IMR-90 (cell line): ENCODE measurements around the gene CFD. TPM values are rescaled to one million over a fixed set of nuclear protein-coding genes. Genes with fewer than 3 reads are reported as not detected.

ENCODE experiments used
- ATAC-seq: fragments of 200-7000 bp; cut with Tn5 transposase; 2 replicates; pipeline ENCODE4 v1.9.1; 2020; ENCODE audit warnings: low read depth, mild to moderate bottlenecking, moderate library complexity
- BruUV-seq: library from RNA; stranded (reverse); fragments of 400-500 nt; replicated peaks from 2 replicates; lab custom pipeline; 2021; lab: Mats Ljungman, UMichigan
- CTCF ChIA-PET: fragments of 300-600 bp; formaldehyde crosslinking; extraction: SDS; loops from one replicate; lab custom pipeline; 2021; ENCODE audit warnings: antibody characterized with exemption; lab: Yijun Ruan, JAX
- POLR2A ChIA-PET: fragments of 300-600 bp; sonication (Branson Sonifier 250); formaldehyde crosslinking; loops from one replicate; lab custom pipeline; 2022; ENCODE audit warnings: antibody characterized with exemption; ENCODE audit not compliant: unreplicated experiment; lab: Charles Lee
- DNase-seq: peaks from one replicate; pipeline ENCODE4 v3.0.0; 2013
- H2AFZ ChIP-seq: replicated peaks from 2 replicates; pipeline ENCODE3; 2013; ENCODE audit warnings: low read length, mild to moderate bottlenecking; ENCODE audit not compliant: poor library complexity
- H2AK5ac ChIP-seq: 2 replicates; pipeline ENCODE4 v1.6.1; 2013; ENCODE audit warnings: low read depth, low read length, inconsistent platforms
- H2AK9ac ChIP-seq: replicated peaks from 2 replicates; pipeline ENCODE3; 2013; ENCODE audit warnings: mild to moderate bottlenecking, low read depth, low read length, moderate library complexity; ENCODE audit not compliant: poor library complexity
- H2BK120ac ChIP-seq: 2 replicates; pipeline ENCODE4 v1.6.1; 2013; ENCODE audit warnings: low read depth, low read length, inconsistent platforms
- H2BK15ac ChIP-seq: 3 replicates; pipeline ENCODE4 v1.6.1; 2013; ENCODE audit warnings: low read depth, low read length, inconsistent platforms
- H2BK20ac ChIP-seq: 2 replicates; pipeline ENCODE4 v1.6.1; 2013; ENCODE audit warnings: low read depth, mild to moderate bottlenecking, inconsistent platforms, low read length, moderate library complexity
- H2BK5ac ChIP-seq: 2 replicates; pipeline ENCODE4 v1.6.1; 2013; ENCODE audit warnings: mild to moderate bottlenecking, low read depth, low read length, inconsistent platforms; ENCODE audit not compliant: poor library complexity, severe bottlenecking
- H3K14ac ChIP-seq: replicated peaks from 2 replicates; pipeline ENCODE4 v1.6.1; 2013; ENCODE audit warnings: low read depth, low read length, inconsistent platforms
- H3K18ac ChIP-seq: 2 replicates; pipeline ENCODE4 v1.6.1; 2013; ENCODE audit warnings: low read depth, low read length, control low read depth
- H3K23ac ChIP-seq: 2 replicates; pipeline ENCODE4 v1.6.1; 2013; ENCODE audit warnings: low read depth, low read length, inconsistent platforms
- H3K27ac ChIP-seq: 2 replicates; pipeline ENCODE4 v1.5.1; 2013; ENCODE audit warnings: mild to moderate bottlenecking, control low read depth, low read length; ENCODE audit not compliant: insufficient read depth
- H3K27me3 ChIP-seq: 2 replicates; pipeline ENCODE4 v1.6.1; 2013; ENCODE audit warnings: low read length; ENCODE audit not compliant: control insufficient read depth, insufficient read depth
- H3K36me3 ChIP-seq: 2 replicates; pipeline ENCODE4 v1.6.1; 2013; ENCODE audit warnings: low read length, mixed read lengths; ENCODE audit not compliant: control insufficient read depth, insufficient read depth
- H3K4ac ChIP-seq: 2 replicates; pipeline ENCODE4 v1.6.1; 2013; ENCODE audit warnings: low read depth, low read length, inconsistent platforms
- H3K4me1 ChIP-seq: 2 replicates; pipeline ENCODE4 v1.6.1; 2013; ENCODE audit warnings: low read length, mixed read lengths; ENCODE audit not compliant: control insufficient read depth, insufficient read depth
- H3K4me2 ChIP-seq: 2 replicates; pipeline ENCODE4 v1.6.1; 2013; ENCODE audit warnings: low read depth, mild to moderate bottlenecking, control low read depth, low read length, moderate library complexity
- H3K4me3 ChIP-seq: 2 replicates; pipeline ENCODE4 v1.5.1; 2013; ENCODE audit warnings: low read depth, mild to moderate bottlenecking, control low read depth, low read length, moderate library complexity; ENCODE audit not compliant: insufficient read depth
- H3K56ac ChIP-seq: 2 replicates; pipeline ENCODE4 v1.6.1; 2013; ENCODE audit warnings: low read length, inconsistent platforms; ENCODE audit not compliant: insufficient read depth; ENCODE audit errors: extremely low read depth
- H3K79me1 ChIP-seq, 2 experiments: 2 replicates each; pipeline ENCODE4 v1.6.1; 2013; ENCODE audit warnings: low read length in 2 of 2, inconsistent platforms in 1 of 2, low read depth in 1 of 2
- H3K9ac ChIP-seq: 2 replicates; pipeline ENCODE4 v1.6.1; 2013; ENCODE audit warnings: low read depth, low read length, control low read depth
- H3K9me1 ChIP-seq: 2 replicates; pipeline ENCODE4 v1.6.1; 2013; ENCODE audit warnings: low read length, inconsistent platforms; ENCODE audit not compliant: insufficient read depth
- H3K9me3 ChIP-seq: 2 replicates; pipeline ENCODE4 v1.6.1; 2013; ENCODE audit warnings: low read length; ENCODE audit not compliant: control insufficient read depth, insufficient read depth
- H4K20me1 ChIP-seq: 2 replicates; pipeline ENCODE4 v1.6.1; 2013; ENCODE audit warnings: low read length, inconsistent platforms; ENCODE audit not compliant: insufficient read depth
- H4K5ac ChIP-seq: 2 replicates; pipeline ENCODE4 v1.6.1; 2013; ENCODE audit warnings: mild to moderate bottlenecking, low read depth, low read length, control low read depth
- H4K8ac ChIP-seq, 2 experiments: 2 replicates each; pipeline ENCODE4 v1.6.1; 2013; ENCODE audit warnings: low read depth in 2 of 2, low read length in 2 of 2, control low read depth in 1 of 2, inconsistent platforms in 1 of 2
- H4K91ac ChIP-seq: 2 replicates; pipeline ENCODE4 v1.6.1; 2013; ENCODE audit warnings: low read depth, low read length, inconsistent platforms; ENCODE audit not compliant: insufficient read depth
- CEBPB ChIP-seq: IDR thresholded peaks from 2 replicates; pipeline ENCODE4 v1.6.1; 2012; ENCODE audit warnings: low read depth, low read length, improper control_type of control experiment
- CTCF ChIP-seq: conservative IDR thresholded peaks from 2 replicates; pipeline ENCODE4 v1.5.1; 2012; ENCODE audit warnings: mild to moderate bottlenecking, low read depth, low read length, improper control_type of control experiment
- ELK1 ChIP-seq: fragments of 150-350 bp; IDR thresholded peaks from 2 replicates; pipeline ENCODE4 v1.6.1; 2016; ENCODE audit warnings: low read depth, mild to moderate bottlenecking, low read length, moderate library complexity, borderline replicate concordance
- MAFK ChIP-seq: IDR thresholded peaks from 2 replicates; pipeline ENCODE4 v1.6.1; 2012; ENCODE audit warnings: low read depth, low read length, improper control_type of control experiment
- WGBS, 2 experiments: methylation state at CpG; one replicate each; pipeline versions ENCODE4 v1.1.5 to v1.1.7; 2013; ENCODE audit warnings: missing lambda C conversion rate in 2 of 2; ENCODE audit not compliant: insufficient read length in 1 of 2; ENCODE audit errors: extremely low coverage in 2 of 2; 5-methylcytosine and 5-hydroxymethylcytosine counted together
- dilution Hi-C: fragments of 300-500 bp; cut with HindIII; formaldehyde crosslinking; loops from one replicate; pipeline ENCODE4 v1.14.3; 2018; ENCODE audit warnings: low sequenced_read_pairs; ENCODE audit not compliant: unreplicated experiment
- in situ Hi-C: fragments of 300-500 bp; cut with MboI; formaldehyde crosslinking; loops from 3 replicates; pipeline ENCODE4 v1.14.3; 2019; ENCODE audit warnings: low sequenced_read_pairs, inconsistent platforms, mixed read lengths
- intact Hi-C: fragments of 100-400 bp; cut with micrococcal nuclease; formaldehyde crosslinking; loops from 2 replicates; pipeline ENCODE4 v1.10.0; 2022
- polyA plus RNA-seq, 3 experiments: library from polyadenylated mRNA; depleted of rRNA; stranded (reverse); fragments of >200 nt; gene quantifications; 2 replicates each; pipeline ENCODE4 v1.2.3, GENCODE V29; 2012; ENCODE audit warnings: low replicate concordance in 1 of 3
- total RNA-seq: library from RNA; depleted of rRNA; stranded (reverse); fragments of >200 nt; gene quantifications from 2 replicates; pipeline ENCODE4 v1.2.3, GENCODE V29; 2012
- TF ChIP-seq, protein P1 (sequence below): fragments of 150-350 bp; IDR thresholded peaks from 2 replicates; pipeline ENCODE4 v1.6.1; 2017; ENCODE audit warnings: mild to moderate bottlenecking, antibody characterized with exemption, low read length, low read depth

The CFD gene
- total and polyA plus RNA-seq, 2 of the 4 experiments (the other 2 are of a cell fraction), result 1.4 to 2.8 TPM

DNA sequence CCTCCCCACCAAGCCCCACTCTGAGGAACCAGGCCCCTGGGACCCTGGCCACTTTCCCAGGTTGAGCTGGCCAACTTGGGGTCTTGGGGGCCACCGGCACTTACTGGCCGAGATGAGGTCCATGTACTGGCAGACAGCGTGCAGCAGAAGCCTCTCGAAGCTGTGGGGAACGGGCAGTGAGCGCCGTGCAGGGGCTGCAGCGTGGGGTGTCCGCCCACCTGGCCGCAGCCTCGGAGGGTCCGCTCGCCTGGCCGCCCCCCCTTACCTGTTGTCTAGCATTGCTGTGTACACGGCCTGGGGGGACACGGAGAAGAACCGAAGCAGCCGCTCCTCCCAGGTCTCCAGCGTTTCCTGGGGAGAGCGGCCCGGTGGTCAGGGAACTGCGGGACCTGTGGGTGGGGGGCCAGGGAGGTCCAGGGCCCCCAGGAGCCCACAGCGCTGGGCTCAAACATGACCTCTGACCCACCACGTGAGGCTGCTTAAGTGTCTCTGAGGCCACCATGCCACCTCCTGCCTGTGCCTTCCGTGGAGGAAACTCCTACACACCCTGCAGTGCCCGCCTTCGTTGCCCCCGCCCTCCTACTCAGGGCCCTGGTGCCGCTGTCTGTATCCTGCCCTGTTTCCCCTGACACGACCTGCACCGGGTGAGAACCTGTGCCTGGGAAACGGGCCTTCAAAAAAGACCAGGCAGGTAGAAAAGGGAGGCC, 40.0 kb downstream of the CFD start:
- dilution Hi-C loops (no loop called here), in situ Hi-C loops (no loop called here), intact Hi-C loops (no loop called here)
- Histone ChIP-seq H4K8ac (no peak overlapping the region), H3K56ac (no peak overlapping the region), H4K20me1 (peaks cover 44% of the 10 kb centered on the region), H3K4me2 (no peak overlapping the region), H3K36me3 (peaks cover 27% of the 10 kb centered on the region; the same call in 1 of the 2 replicates), H3K23ac (no peak overlapping the region), H3K27ac (no peak overlapping the region), H2BK15ac (no peak overlapping the region), H3K4ac (no peak overlapping the region), H3K18ac (no peak overlapping the region), H3K9me3 (no peaks in the 10 kb centered on the region), H4K91ac (no peak overlapping the region), H3K14ac (no peak overlapping the region), H2AK9ac (no peak overlapping the region), H2BK5ac (no peak overlapping the region), H3K79me1 (peaks cover 6 to 34% of the 10 kb centered on the region in 2 experiments; a peak in 3 of 4 replicates), H3K9me1 (peaks cover 6% of the 10 kb centered on the region), H3K4me3 (no peak overlapping the region), H2BK120ac (no peak overlapping the region), H3K27me3 (no peaks in the 10 kb centered on the region), H2AK5ac (no peak overlapping the region), H3K9ac (no peak overlapping the region), H2AFZ (no peak overlapping the region), H3K4me1 (peaks cover 2% of the 10 kb centered on the region; the same call in 1 of the 2 replicates), H4K5ac (no peak overlapping the region), H2BK20ac (no peak overlapping the region)
- ChIA-PET CTCF (interaction anchor here (0.5 kb wide), 1 partner anchor 129 kb away, joined by 4 read pairs; no protein-coding TSS in a partner anchor), POLR2A (no interaction called here)
- BruUV-seq, result no TSS peak
- TF ChIP-seq, protein P1, sequence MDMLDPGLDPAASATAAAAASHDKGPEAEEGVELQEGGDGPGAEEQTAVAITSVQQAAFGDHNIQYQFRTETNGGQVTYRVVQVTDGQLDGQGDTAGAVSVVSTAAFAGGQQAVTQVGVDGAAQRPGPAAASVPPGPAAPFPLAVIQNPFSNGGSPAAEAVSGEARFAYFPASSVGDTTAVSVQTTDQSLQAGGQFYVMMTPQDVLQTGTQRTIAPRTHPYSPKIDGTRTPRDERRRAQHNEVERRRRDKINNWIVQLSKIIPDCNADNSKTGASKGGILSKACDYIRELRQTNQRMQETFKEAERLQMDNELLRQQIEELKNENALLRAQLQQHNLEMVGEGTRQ, result no peak
- TF ChIP-seq CEBPB (no peak), MAFK (no peak), ELK1 (no peak), CTCF (no peak)
- ATAC-seq (no peak), DNase-seq (no peak)
- WGBS, 2 experiments, result 80% methylated on average over 5 of the region's 32 CpGs; no CpG with 5 or more reads in 1 of the 2 experiments
